Heart right ventricle (tissue), 16 donors: Measurements from ENCODE around the gene LRRC70. TPM values are rescaled to one million over a fixed set of nuclear protein-coding genes. Genes with fewer than 3 reads are reported as not detected.

Experiments
- ATAC-seq, 8 donors: fragments of 200-7000 bp; cut with Tn5 transposase; one replicate each; pipeline ENCODE4 v1.9.1; 2020; ENCODE audit warnings: mild to moderate bottlenecking in 8 of 8, moderate library complexity in 8 of 8, moderate number of reproducible peaks in 1 of 8
- DNase-seq, 2 donors: peaks; one replicate each; pipeline ENCODE4 v3.0.0-alpha.2; 2020
- H3K27ac ChIP-seq, 10 donors: fragments of 200-600 bp; sonication (generic) in 2 of 10; one replicate each; pipeline versions ENCODE4 v1.5.0 to v1.8.0; 2020 to 2022; ENCODE audit warnings: mild to moderate bottlenecking in 3 of 10
- H3K27me3 ChIP-seq, 7 donors: fragments of 200-600 bp; one replicate each; pipeline ENCODE4 v1.8.0; 2021 to 2022; ENCODE audit warnings: mild to moderate bottlenecking in 2 of 7
- H3K36me3 ChIP-seq, 9 donors: fragments of 200-600 bp; sonication (generic) in 1 of 9; one replicate each; pipeline versions ENCODE4 v1.5.0 to v1.8.0; 2020 to 2022; ENCODE audit warnings: mild to moderate bottlenecking in 2 of 9
- H3K4me1 ChIP-seq, 9 donors: fragments of 200-600 bp; sonication (generic) in 1 of 9; one replicate each; pipeline versions ENCODE4 v1.5.0 to v1.8.0; 2020 to 2022; ENCODE audit warnings: mild to moderate bottlenecking in 4 of 9
- H3K4me3 ChIP-seq, 10 donors: fragments of 200-600 bp; sonication (generic) in 2 of 10; one replicate each; pipeline versions ENCODE4 v1.5.0 to v1.8.0; 2020 to 2022; ENCODE audit warnings: mild to moderate bottlenecking in 7 of 10, moderate library complexity in 2 of 10
- H3K9me3 ChIP-seq, 11 donors: fragments of 200-600 bp in 10 of 11; sonication (generic) in 2 of 11; one replicate each; pipeline versions ENCODE4 v1.5.0 to v1.8.0; 2013 to 2022; ENCODE audit warnings: mild to moderate bottlenecking in 2 of 11, control low read depth in 1 of 11, moderate library complexity in 1 of 11
- CTCF ChIP-seq, 9 donors: fragments of 200-600 bp; sonication (generic) in 2 of 9; IDR thresholded peaks; one replicate each; pipeline versions ENCODE4 v1.5.0 to v1.8.0; 2021 to 2022; ENCODE audit warnings: antibody characterized with exemption in 9 of 9, mild to moderate bottlenecking in 5 of 9, moderate library complexity in 1 of 9
- WGBS, 2 donors: extraction: QIAGEN DNeasy Blood & Tissue Kit; methylation state at CpG; one replicate each; pipeline ENCODE4 v1.1.7; 2013; ENCODE audit warnings: inconsistent platforms in 1 of 2; 5-methylcytosine and 5-hydroxymethylcytosine counted together
- intact Hi-C, 10 donors: fragments of 100-400 bp; cut with DNase I; formaldehyde crosslinking; loops; one replicate each; pipeline versions ENCODE4 v1.11.1 to v1.14.2; 2022
- polyA plus RNA-seq, 2 donors: library from polyadenylated mRNA; stranded (reverse); fragments of 200-250 nt; gene quantifications; one replicate each; pipeline ENCODE4 v1.2.3, GENCODE V29; 2013
- total RNA-seq, 10 donors: library from RNA; stranded (reverse); fragmentation: NEBNext Ultra II Directional in 3 of 10; extraction: Animal tissue kit (Norgen Biotek cat#: 25700) in 3 of 10; gene quantifications; one replicate each; pipeline versions ENCODE4 v1.2.1 to v1.2.4, GENCODE V29; 2021 to 2023
- donor health status: Arrhythmogenic right ventricular cardiomyopathy.
- donor health status: ischemic (EF 13 %, LVEDD 7.1; RV severe dilation, severe dysfunction).
- donor health status: healthy with polysubstance abuse.
- donor health status: DM: no; HTN: yes; CAD: no.
- donor health status: DM: no; HTN: no; CAD: no.
- donor health status: ischemic (EF 25% LVEDD 6.9; RV normal size, moderate dysfunction).
- donor health status: ischemic (EF 25% LVEDD 5.7; RV mildly dilated, moderate dysfunction).
- donor health status: healthy.
- donor health status: DM: yes; HTN: yes; CAD: no.
- donor health status: Ischemic cardiomyopathy.
- donor health status: ischemic (EF 35%, LVEDD 5.7; RV mildly dilated, moderate dysfunction).
- donor health status: nonischemic (EF 11% LVEDD 7.7; RV severe dilation, severe dysfunction).
- donor health status: DM: yes; HTN: yes; CAD: no.
- donor health status: PGD.
- donor health status: ischemic (EF 29% LVEDD 5.4; RV normal size, mild dysfunction).
- donor health status: nonischemic (EF 23%, LVEDD 6.1; RV moderate dilation, normal function).

Gene LRRC70
- total and polyA plus RNA-seq, 12 donors: 0.42 to 4.8 (median 1.7) TPM

DNA sequence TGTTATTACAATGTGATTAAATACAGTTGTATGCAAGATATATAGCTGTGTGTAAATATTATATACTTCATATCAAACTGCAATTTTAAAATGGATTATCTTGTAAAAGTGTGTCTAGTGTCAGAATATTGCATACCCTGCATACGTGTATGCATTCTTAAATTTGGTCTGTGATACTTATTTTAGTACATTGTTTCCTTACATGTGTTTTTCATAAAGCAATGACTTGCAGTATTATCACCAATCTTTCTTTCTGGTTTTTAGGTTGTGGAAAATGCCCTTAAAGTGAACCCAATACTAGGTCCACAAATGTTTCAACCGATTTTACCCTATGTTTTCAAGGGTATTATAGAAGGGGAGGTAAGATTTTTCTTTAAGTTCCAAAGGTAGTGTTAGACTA, 28.5 kb upstream of the LRRC70 start:
- H3K27ac ChIP-seq: no peak overlapping the region
- DNase-seq (no peak), ATAC-seq (no peak)
- no peak overlapping the region for H3K4me3 ChIP-seq
- intact Hi-C loops: no loop called here
- H3K4me1 ChIP-seq: peaks cover 0 to 6% (median 0%) of the 10 kb centered on the region in 9 donors
- WGBS, 2 donors: 94 to 97% methylated on average over 2 of the region's 2 CpGs
- TF ChIP-seq CTCF (IDR thresholded peaks at IDR 0.05): no peak
- H3K27me3 ChIP-seq: no peaks in the 10 kb centered on the region
- peaks cover 0 to 5% (median 0%) of the 10 kb centered on the region in 11 donors for H3K9me3 ChIP-seq
- peaks cover 0 to 25% (median 0%) of the 10 kb centered on the region in 9 donors for H3K36me3 ChIP-seq

GRCh38 chr5:62555930-62556329, 22.7 kb upstream of the LRRC70 start:
- Histone ChIP-seq H3K27ac (no peak overlapping the region), H3K9me3 (no peaks in the 10 kb centered on the region), H3K36me3 (peaks cover 0 to 24% (median 0%) of the 10 kb centered on the region in 9 donors), H3K27me3 (no peaks in the 10 kb centered on the region), H3K4me3 (no peak overlapping the region), H3K4me1 (peaks cover 0 to 3% (median 0%) of the 10 kb centered on the region in 9 donors)
- intact Hi-C loops: no loop called here
- no peak for TF ChIP-seq CTCF (IDR thresholded peaks at IDR 0.05)
- DNase-seq (no peak), ATAC-seq (no peak)

- no peak overlapping the region for H3K4me3 ChIP-seq
- no peaks in the 10 kb centered on the region for H3K9me3 ChIP-seq
- 96 to 98% methylated on average over 3 of the region's 3 CpGs for WGBS, 2 donors
- ATAC-seq (no peak), DNase-seq (no peak)
- TF ChIP-seq CTCF (IDR thresholded peaks at IDR 0.05): no peak
- H3K27me3 ChIP-seq: no peaks in the 10 kb centered on the region
- intact Hi-C loops: no loop called here
- no peak overlapping the region for H3K27ac ChIP-seq
- H3K4me1 ChIP-seq: no peaks in the 10 kb centered on the region
- peaks cover 0 to 18% (median 0%) of the 10 kb centered on the region in 9 donors for H3K36me3 ChIP-seq
Observed at GRCh38 chr5:62558941-62559340, 19.7 kb upstream of the LRRC70 start.

DNA sequence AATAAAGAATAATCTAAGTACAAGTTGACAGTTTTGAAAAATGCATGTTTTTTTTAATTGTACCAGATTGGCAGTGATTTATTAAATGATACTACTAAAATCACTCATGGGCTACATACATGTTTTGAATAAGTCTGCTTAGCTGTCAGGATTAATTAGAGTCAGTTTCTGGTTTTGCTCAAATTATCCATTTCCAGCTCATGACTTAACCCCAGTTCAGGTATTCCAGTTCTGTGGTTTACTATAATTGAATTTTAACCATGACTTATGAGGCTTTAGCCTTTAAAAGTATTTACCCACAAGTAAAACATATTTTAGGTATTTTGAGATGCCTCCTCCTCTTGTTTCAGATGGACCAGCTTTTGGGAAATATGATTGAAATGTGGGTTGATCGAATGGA, 17.8 kb upstream of the LRRC70 start:
- H3K36me3 ChIP-seq: peaks cover 0 to 28% (median 0%) of the 10 kb centered on the region in 9 donors
- intact Hi-C loops: loop anchor here in 1 of 10 donors (5.0 kb wide), 1 partner anchor 217 kb away; no protein-coding TSS in a partner anchor
- H3K9me3 ChIP-seq: peaks cover 0 to 5% (median 0%) of the 10 kb centered on the region in 11 donors
- no peak for ATAC-seq
- H3K4me3 ChIP-seq: no peak overlapping the region
- 98 to 100% methylated on average over 1 of the region's 1 CpG for WGBS, 2 donors
- H3K27ac ChIP-seq: no peak overlapping the region
- no peaks in the 10 kb centered on the region for H3K4me1 ChIP-seq
- DNase-seq: no peak
- TF ChIP-seq CTCF (IDR thresholded peaks at IDR 0.05): no peak
- H3K27me3 ChIP-seq: no peaks in the 10 kb centered on the region
